Parathyroid adenoma (tissue), 2 donors: ENCODE results near the gene USH2A.
"Not testable (repeated sequence)": the region's sequence is repeated elsewhere in the genome, so short reads cannot be mapped to it uniquely, and the experiment has no call there.

Experiments
- H2AFZ ChIP-seq: fragments of 300-600 bp; sonication (generic); one replicate; pipeline ENCODE4 v1.7.0; 2017; ENCODE audit warnings: antibody characterized with exemption, mild to moderate bottlenecking
- H3K27ac ChIP-seq: fragments of 300-600 bp; sonication (generic); one replicate; pipeline ENCODE4 v1.7.0; 2017
- H3K27me3 ChIP-seq: fragments of 300-600 bp; sonication (generic); one replicate; pipeline ENCODE4 v1.7.0; 2017; ENCODE audit warnings: low read length; ENCODE audit not compliant: control insufficient read depth, insufficient read depth
- H3K36me3 ChIP-seq: fragments of 300-600 bp; sonication (generic); one replicate; pipeline ENCODE4 v1.7.0; 2017; ENCODE audit warnings: low read length; ENCODE audit not compliant: control insufficient read depth, insufficient read depth
- H3K4me1 ChIP-seq: fragments of 300-600 bp; sonication (generic); one replicate; pipeline ENCODE4 v1.7.0; 2017; ENCODE audit warnings: control low read depth
- H3K4me2 ChIP-seq: fragments of 300-600 bp; sonication (generic); one replicate; pipeline ENCODE4 v1.7.0; 2017; ENCODE audit warnings: low read length
- H3K4me3 ChIP-seq: fragments of 300-600 bp; sonication (generic); one replicate; pipeline ENCODE4 v1.7.0; 2017; ENCODE audit warnings: low read depth, low read length
- H3K79me2 ChIP-seq: fragments of 300-600 bp; sonication (generic); one replicate; pipeline ENCODE4 v1.7.0; 2017; ENCODE audit warnings: control low read depth
- H3K9ac ChIP-seq: fragments of 300-600 bp; sonication (generic); one replicate; pipeline ENCODE4 v1.7.0; 2017; ENCODE audit warnings: mild to moderate bottlenecking
- H3K9me3 ChIP-seq: fragments of 300-600 bp; sonication (generic); one replicate; pipeline ENCODE4 v1.7.0; 2017; ENCODE audit warnings: low read length; ENCODE audit not compliant: control insufficient read depth
- CTCF ChIP-seq: fragments of 300-600 bp; sonication (generic); IDR thresholded peaks from one replicate; pipeline ENCODE4 v1.7.0; 2017; ENCODE audit warnings: antibody characterized with exemption, mild to moderate bottlenecking
- donor health status: primary hyperparathyroidism.

The USH2A gene

GRCh38 chr1:216350186-216350585 is 73.1 kb downstream of the USH2A start:
- no peaks in the 10 kb centered on the region for H3K9me3 ChIP-seq
- H2AFZ ChIP-seq: no peak overlapping the region
- H3K9ac ChIP-seq: no peak overlapping the region
- no peaks in the 10 kb centered on the region for H3K36me3 ChIP-seq
- no peaks in the 10 kb centered on the region for H3K4me1 ChIP-seq
- no peak for TF ChIP-seq CTCF
- no peaks in the 10 kb centered on the region for H3K27me3 ChIP-seq
- H3K4me2 ChIP-seq: no peak overlapping the region
- H3K27ac ChIP-seq: no peak overlapping the region
- H3K4me3 ChIP-seq: no peak overlapping the region
- H3K79me2 ChIP-seq: no peaks in the 10 kb centered on the region

GRCh38 chr1:216346526-216346925 is 76.7 kb downstream of the USH2A start:
- Histone ChIP-seq H2AFZ (no peak overlapping the region), H3K27ac (no peak overlapping the region), H3K79me2 (no peaks in the 10 kb centered on the region), H3K4me1 (no peaks in the 10 kb centered on the region), H3K27me3 (no peaks in the 10 kb centered on the region), H3K4me2 (no peak overlapping the region), H3K4me3 (no peak overlapping the region), H3K36me3 (no peaks in the 10 kb centered on the region), H3K9ac (no peak overlapping the region), H3K9me3 (no peaks in the 10 kb centered on the region)
- no peak for TF ChIP-seq CTCF

- H3K4me3 ChIP-seq, H3K27me3 ChIP-seq, H3K79me2 ChIP-seq, H3K4me1 ChIP-seq, H3K9ac ChIP-seq, H3K27ac ChIP-seq, H3K4me2 ChIP-seq, H3K9me3 ChIP-seq, H3K36me3 ChIP-seq, H2AFZ ChIP-seq: not testable (repeated sequence)
Observed at GRCh38 chr1:216340542-216340941, 82.7 kb downstream of the USH2A start.

GRCh38 chr1:216332462-216332861 is 90.8 kb downstream of the USH2A start:
- Histone ChIP-seq H3K9me3 (no peaks in the 10 kb centered on the region), H3K36me3 (no peaks in the 10 kb centered on the region)

GRCh38 chr1:216332003-216332402 is 91.2 kb downstream of the USH2A start:
- H3K9ac ChIP-seq: no peak overlapping the region
- no peaks in the 10 kb centered on the region for H3K4me1 ChIP-seq
- H3K4me2 ChIP-seq: no peak overlapping the region
- no peak overlapping the region for H3K4me3 ChIP-seq
- H3K9me3 ChIP-seq: no peaks in the 10 kb centered on the region
- no peak overlapping the region for H3K27ac ChIP-seq
- no peaks in the 10 kb centered on the region for H3K36me3 ChIP-seq
- H3K27me3 ChIP-seq: no peaks in the 10 kb centered on the region
- no peak for TF ChIP-seq CTCF
- H3K79me2 ChIP-seq: no peaks in the 10 kb centered on the region
- H2AFZ ChIP-seq: no peak overlapping the region

More at GRCh38 chr1:216332462-216332861, 90.8 kb downstream of the USH2A start:
- no peak for TF ChIP-seq CTCF
- H3K27ac ChIP-seq: no peak overlapping the region
- no peak overlapping the region for H3K4me2 ChIP-seq
- H3K9ac ChIP-seq: no peak overlapping the region
- H3K4me1 ChIP-seq: no peaks in the 10 kb centered on the region
- H3K4me3 ChIP-seq: no peak overlapping the region
- no peaks in the 10 kb centered on the region for H3K79me2 ChIP-seq
- H2AFZ ChIP-seq: no peak overlapping the region
- H3K27me3 ChIP-seq: no peaks in the 10 kb centered on the region
